NCI-H2081 (cell line): ENCODE measurements around the gene GNA15.
"Not testable (repeated sequence)": the region's sequence is repeated elsewhere in the genome, so short reads cannot be mapped to it uniquely, and the experiment has no call there.

Experiments
- DNase-seq, 2 experiments: peaks; one replicate each; lab custom pipeline; 2025; lab: John Stamatoyannopoulos, UW

The GNA15 gene

GRCh38 chr19:3135961-3136683, at the start of gene GNA15:
GNA15 (plus strand) TSS chr19:3136033; CDS start chr19:3136451, 418 bp downstream.
- no peak for DNase-seq

GRCh38 chr19:3087769-3088168, 48.1 kb upstream of the GNA15 start:
- no peak for DNase-seq

- not testable (repeated sequence) for DNase-seq
Observed at GRCh38 chr19:3089299-3089855, 46.5 kb upstream of the GNA15 start.

- DNase-seq = no peak
Observed at GRCh38 chr19:3094601-3095440, 41.0 kb upstream of the GNA15 start.

- DNase-seq = no peak
Observed at GRCh38 chr19:3095441-3096191, 40.2 kb upstream of the GNA15 start.

GRCh38 chr19:3096267-3096901, 39.4 kb upstream of the GNA15 start:
- DNase-seq = no peak

- DNase-seq = no peak
Observed at GRCh38 chr19:3096902-3097326, 38.9 kb upstream of the GNA15 start.

GRCh38 chr19:3097442-3097871, 38.4 kb upstream of the GNA15 start:
- no peak for DNase-seq

GRCh38 chr19:3098141-3098514, 37.7 kb upstream of the GNA15 start:
- no peak for DNase-seq

- no peak for DNase-seq
Observed at GRCh38 chr19:3098515-3099346, 37.1 kb upstream of the GNA15 start.

GRCh38 chr19:3099347-3100145, 36.3 kb upstream of the GNA15 start:
- peak; percentile 30 to 34 for DNase-seq

- no peak for DNase-seq
Observed at GRCh38 chr19:3100331-3100730, 35.5 kb upstream of the GNA15 start.

- no peak for DNase-seq
Observed at GRCh38 chr19:3100747-3101730, 34.8 kb upstream of the GNA15 start.

GRCh38 chr19:3102239-3103140, 33.3 kb upstream of the GNA15 start:
- no peak for DNase-seq

- DNase-seq = no peak
Observed at GRCh38 chr19:3104708-3104983, 31.2 kb upstream of the GNA15 start.

- no peak for DNase-seq
Observed at GRCh38 chr19:3105641-3106508, 30.0 kb upstream of the GNA15 start.
